Right ventricle myocardium inferior (tissue), 1 donor: Measurements from ENCODE around the gene MACF1. TPM values are rescaled to one million over a fixed set of nuclear protein-coding genes. Genes with fewer than 3 reads are reported as not detected.
A peak's percentile ranks its signal among the peaks of the same experiment; 100 is the strongest.

Experiments
- ATAC-seq: fragments of 200-7000 bp; cut with Tn5 transposase; one replicate; pipeline ENCODE4 v1.9.1; 2020; ENCODE audit warnings: mild to moderate bottlenecking, moderate library complexity
- DNase-seq: peaks from one replicate; pipeline ENCODE4 v3.0.0; 2021; ENCODE audit errors: missing footprints
- intact Hi-C: fragments of 100-400 bp; cut with DNase I; formaldehyde crosslinking; loops from one replicate; pipeline ENCODE4 v1.11.0; 2022
- total RNA-seq: library from RNA; stranded (reverse); fragmentation: NEBNext Ultra II Directional; extraction: Animal tissue kit (Norgen Biotek cat#: 25700); gene quantifications from one replicate; pipeline ENCODE4 v1.2.1, GENCODE V29; 2021
- donor health status: DM: no; HTN: yes; CAD: no; lungs with severe emphysema.

Gene MACF1
- total RNA-seq, 1 donor from 2014 or later, result 217 TPM

DNA sequence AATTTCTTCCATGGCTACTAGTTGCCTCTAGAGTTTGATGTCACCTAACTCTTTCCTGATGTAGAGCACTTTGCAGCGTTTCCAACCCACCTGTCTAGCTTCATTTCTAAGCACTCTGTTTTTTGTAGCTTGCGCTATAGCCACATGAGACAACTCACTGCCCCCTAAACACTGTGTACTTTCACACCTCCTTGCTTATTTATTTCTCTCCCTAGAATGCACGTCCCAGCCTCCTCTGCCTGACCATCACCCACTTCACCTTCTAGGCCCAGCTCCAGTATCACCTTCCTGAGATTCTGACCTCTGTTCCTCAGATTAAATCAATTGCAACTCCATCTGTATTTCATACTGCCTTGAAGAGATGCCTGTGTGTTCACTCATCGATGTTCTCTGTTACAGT lies 32.5 kb downstream of the MACF1 start:
- no peak for DNase-seq
- ATAC-seq, result no peak
- intact Hi-C loops, result no loop called here

DNA sequence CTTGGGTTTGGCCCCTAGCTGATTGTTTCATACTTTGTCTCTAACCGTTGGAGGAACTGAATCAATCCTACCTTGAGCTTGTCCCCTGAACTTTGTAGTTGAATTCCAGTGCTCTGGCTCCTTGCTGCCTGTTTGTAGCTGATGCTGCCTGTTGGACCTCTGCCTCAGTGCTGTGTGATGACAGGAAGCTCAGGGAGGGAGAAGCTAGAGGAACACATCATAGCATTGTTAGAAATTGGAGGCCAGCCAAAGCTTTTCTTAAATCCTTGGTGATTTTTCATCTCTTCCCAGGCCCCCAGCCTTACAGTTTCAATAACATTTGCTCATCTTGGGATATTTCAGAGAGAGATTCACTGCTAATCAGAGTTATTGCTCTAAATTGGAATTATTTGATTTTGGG lies 34.0 kb downstream of the MACF1 start:
- intact Hi-C loops, result no loop called here
- DNase-seq, result no peak
- ATAC-seq, result peak; percentile 60

DNA sequence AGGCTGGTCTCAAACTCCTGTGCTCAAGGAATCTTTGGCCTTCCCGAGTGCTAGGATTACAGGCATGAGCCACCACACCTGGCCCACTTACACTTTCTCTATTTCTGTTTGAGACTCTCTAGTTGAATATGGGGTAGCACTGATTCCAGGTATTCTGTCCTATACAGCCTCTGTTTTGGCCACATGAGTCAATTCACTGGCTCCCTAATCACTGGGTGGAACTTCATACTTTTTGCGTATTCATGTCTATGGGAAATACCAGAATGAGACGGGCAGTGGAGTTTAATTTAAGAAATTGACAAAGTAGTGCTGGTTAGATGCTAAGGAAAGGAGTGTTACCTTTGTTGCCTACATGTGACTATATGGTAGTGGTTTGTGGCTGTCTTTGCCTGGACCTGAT lies 35.5 kb downstream of the MACF1 start:
- DNase-seq (no peak), ATAC-seq (no peak)
- intact Hi-C loops, result no loop called here

DNA sequence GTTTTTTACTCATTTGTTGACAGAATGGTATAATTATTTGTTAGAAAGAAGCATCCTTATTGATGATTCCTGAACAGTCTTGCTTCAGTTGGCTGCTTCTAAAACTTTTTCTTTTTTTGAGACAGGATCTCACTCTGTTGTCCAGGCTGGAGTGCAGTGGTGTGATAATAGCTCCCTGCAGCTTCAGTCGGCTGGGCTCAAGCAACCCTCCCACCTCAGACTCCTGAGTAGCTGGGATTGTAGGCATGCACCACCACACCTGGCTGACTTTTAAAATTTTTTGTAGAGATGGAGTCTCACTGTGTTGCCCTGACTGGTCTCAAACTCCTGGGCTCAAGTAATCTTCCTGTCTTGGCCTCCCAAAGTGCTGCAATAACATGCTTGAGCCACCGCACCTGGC lies 38.8 kb downstream of the MACF1 start:
- DNase-seq, result no peak
- ATAC-seq, result no peak
- intact Hi-C loops, result no loop called here

DNA sequence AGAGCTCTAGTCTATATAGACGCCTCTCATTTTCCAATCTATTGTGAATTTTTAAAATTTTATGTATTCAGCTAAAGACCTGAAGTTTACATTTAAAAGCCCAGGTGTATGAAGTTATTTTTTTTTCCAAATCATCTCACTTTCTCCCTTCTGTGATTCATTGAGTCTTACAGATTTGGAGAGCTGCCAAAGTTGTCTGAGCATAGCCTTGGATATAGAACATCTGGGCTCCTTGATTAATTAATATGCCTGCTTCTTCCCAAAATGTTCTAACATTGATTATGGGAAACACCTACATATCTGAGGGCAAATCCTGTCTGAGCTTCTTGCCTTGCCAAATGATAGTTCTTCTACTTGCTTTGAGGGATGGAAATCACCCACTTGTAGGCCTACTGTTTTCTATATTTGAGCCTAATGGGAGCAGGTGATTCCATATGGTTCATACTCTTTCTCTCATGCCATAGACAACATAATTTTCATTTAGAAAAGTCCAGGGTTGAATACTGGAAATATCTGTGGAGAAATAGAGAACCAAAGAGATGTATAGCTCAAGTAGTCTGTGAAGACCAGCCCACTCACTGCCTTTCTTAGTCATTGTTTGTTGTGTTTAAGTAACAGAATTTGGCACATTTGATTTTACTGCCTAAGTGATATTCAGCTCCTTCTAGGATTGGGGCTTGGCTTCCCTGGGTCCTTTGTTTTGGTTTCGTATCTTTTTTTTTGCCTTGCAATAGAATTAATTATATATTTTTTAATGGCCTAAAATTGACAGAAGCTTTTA lies 46.2 kb downstream of the MACF1 start:
- DNase-seq (no peak), ATAC-seq (no peak)
- intact Hi-C loops, result no loop called here

DNA sequence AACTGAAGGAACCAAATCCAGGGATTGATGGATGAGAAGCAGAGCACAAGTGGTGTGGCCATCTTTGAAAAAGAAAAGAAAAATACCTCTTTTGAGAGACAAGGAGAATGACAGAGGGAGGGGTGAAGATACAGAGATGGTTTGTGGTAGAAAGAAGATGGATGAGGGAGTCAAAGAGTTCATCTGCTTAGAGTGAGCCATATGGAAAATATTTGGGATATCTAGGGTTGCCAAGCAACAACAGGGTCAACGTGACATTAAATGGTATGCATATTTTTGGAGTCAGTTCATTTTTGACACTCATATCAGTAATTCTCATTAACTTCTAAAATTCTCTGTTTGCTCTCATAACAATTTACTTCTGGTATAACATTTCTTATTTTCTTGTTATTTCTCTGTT lies 50.7 kb downstream of the MACF1 start:
- DNase-seq (no peak), ATAC-seq (no peak)
- intact Hi-C loops, result no loop called here

DNA sequence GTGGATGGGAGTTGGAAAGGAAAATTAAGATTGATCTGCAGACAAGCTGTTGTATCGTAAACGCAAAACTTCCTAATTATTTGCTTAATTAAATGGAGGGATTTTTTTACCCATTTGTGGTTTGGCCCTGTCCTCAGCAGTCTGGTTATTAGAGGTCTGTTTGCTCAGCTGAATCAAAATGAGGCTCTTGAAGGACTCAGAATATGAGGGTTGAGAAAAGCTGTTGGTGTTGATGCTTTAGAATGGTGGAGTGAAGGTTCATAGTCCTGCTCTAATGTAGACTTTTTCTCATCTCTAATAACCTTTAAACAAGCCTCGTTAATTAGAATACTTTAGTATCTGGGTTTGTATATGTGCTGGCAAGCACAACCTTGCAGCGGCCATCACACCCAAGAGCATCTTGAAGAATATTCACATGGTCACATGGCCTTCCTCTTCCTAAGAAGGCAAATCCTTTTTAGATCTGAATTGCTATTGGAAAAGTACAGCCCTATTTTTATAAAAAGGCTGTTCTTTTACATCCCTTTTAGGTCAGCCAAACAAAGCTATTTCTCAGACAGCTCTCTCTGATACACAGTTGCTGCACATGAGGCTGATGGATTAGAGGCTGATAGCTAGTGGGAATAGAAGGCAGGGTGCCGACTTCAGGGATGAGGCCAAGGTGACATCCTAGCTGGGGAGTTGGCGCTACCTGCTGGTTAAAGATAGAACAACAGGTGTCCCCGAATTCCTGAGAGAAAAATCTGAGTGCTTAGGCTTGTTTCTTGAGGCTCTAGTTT lies 53.8 kb downstream of the MACF1 start:
- DNase-seq (no peak), ATAC-seq (peak; percentile 79)
- intact Hi-C loops, result loop anchor here (1.0 kb wide), 1 partner anchor 66 kb away; no protein-coding TSS in a partner anchor

DNA sequence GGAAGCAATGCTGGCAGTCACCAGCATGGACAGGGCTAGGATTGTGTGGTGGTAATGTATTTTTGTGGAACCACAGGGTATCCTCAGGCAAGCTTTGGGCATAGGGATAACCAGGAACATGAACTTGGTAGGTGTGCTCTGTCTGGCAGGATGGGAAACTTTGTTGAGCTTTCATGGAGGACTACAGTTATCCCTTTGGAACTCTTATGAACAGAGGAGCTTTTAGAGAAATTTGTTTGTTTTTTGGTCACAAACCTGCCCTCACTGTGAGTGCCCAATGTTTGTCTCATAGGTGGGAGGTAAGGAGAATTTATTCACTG lies 54.4 kb downstream of the MACF1 start:
- intact Hi-C loops, result loop anchor here (1.0 kb wide), 1 partner anchor 67 kb away; no protein-coding TSS in a partner anchor
- DNase-seq (no peak), ATAC-seq (no peak)

DNA sequence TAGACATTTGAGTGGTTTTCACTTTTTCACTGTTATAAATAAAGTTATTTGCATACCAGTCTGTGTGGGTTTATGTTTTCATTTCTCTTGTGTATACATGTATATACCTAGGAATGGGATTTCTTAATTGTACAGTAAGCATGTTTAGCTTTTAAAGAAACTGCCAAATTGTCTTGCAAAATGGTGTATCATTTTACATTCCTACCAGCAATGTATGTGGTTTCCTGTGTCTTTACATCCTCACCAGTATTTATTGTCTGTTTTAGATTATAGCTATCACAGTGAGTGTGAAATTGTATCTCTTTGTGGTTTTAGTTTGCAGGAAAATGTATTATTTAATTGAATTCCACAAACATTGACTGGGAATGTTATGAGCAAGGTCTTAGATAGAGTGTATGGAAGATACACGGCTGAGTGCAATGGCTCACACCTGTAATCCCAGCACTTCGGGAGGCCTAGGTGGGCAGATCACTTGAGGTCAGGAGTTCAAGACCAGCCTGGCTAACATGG lies 57.3 kb downstream of the MACF1 start:
- ATAC-seq (no peak), DNase-seq (no peak)
- intact Hi-C loops, result no loop called here

DNA sequence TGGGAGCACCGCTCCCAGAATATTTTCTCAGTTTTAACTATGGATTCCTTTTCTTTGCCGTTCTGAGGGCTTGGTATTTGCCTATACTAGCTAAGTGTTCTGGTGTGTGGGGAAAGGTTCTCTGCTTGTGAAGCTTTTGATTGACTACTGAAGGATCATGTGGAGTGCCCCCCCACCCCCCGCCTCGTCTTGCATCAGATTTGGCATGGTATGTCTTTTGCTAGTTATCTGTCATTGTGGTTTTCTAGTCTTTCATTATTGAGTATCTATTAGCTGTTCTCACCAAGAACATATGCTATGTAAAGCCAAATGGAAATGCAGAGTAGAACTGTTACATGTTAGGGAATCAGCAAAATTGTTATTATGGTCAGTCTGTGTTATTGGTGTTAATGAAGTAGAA lies 58.3 kb downstream of the MACF1 start:
- ATAC-seq (no peak), DNase-seq (no peak)
- intact Hi-C loops, result no loop called here

DNA sequence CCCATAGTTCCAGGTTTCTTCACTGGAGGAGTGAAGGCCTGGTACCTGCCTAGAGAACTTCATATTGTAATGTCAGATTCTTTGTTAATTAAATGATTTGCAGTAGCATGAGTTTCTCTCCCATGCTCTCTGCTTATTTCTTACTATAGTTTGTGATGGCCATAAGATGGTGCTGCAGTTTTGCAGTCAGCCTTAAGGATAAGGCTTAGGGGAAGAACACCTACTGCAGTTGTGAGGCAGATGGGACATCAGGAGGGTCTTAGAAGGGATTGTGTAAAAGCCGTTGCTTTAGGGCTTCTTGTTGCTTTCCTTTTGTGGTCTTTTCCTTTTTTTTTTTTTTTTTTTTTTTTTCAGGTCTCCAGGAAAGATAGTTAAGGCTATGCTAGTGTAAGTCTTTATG lies 61.8 kb downstream of the MACF1 start:
- ATAC-seq (no peak), DNase-seq (no peak)
- intact Hi-C loops, result no loop called here

DNA sequence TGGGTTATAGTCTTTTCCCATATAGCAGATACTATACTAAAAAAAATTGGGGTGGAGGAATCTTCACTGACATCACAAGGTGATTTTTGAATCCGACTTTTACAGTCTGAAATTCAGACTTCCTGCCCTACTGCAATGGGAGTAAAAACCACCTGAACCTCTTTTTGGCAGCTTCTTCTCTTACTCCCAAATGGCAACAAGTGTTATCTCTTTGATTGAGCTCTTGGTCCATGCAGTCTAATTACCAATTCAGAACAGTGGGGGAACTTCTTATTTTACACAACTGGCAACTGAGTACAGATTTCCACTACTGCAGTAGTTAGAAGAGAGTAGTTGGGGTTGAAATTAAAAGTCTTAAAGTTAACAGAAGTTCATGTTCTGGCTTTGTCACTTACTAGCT lies 62.3 kb downstream of the MACF1 start:
- DNase-seq (no peak), ATAC-seq (no peak)
- intact Hi-C loops, result no loop called here

DNA sequence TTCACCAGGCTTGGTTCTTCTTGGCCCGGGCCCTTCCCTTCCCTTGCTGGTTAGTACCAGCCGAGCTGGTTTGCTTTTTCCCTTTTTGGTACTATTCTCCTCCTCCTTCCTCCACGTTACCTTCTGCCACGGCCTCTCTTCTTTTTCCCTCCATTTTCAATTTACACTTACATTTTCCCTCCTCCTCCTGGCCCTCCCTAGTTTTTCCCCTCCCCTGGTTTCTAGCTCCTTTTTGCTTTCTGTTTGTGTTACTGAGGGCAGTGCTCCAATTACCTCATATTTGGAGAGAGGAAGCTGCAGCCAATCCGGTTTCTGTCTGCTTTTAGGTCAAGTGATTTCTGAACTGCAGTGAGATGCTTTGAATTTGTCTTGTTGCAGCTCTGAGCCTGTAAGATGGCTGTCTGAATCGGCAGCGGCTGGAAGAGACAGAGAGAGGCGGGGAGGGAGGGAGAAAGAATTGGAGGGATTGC lies 63.7 kb downstream of the MACF1 start:
- DNase-seq (peak; percentile 46), ATAC-seq (peak; percentile 57)
- intact Hi-C loops, result no loop called here

DNA sequence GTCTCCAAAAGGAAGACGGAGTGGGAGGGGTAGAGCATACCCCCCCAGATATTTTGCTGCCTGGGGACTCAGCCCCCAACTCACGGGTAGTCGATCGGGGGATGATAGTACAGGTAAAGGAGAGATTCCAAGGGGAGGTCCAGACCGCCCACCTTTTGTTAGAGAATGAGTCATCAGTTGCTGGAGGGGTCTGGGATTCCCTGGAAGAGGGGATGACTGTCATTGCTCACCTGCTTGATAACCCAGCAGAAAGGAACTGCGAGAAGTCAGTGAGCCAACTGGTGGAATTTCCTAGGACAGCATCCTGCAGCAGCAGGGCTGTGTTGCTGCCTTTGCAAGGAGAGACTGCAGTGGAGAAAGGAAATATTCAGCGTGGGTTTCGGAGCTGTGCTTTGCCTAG lies 64.4 kb downstream of the MACF1 start:
- no peak for ATAC-seq
- DNase-seq, result no peak
- intact Hi-C loops, result no loop called here

DNA sequence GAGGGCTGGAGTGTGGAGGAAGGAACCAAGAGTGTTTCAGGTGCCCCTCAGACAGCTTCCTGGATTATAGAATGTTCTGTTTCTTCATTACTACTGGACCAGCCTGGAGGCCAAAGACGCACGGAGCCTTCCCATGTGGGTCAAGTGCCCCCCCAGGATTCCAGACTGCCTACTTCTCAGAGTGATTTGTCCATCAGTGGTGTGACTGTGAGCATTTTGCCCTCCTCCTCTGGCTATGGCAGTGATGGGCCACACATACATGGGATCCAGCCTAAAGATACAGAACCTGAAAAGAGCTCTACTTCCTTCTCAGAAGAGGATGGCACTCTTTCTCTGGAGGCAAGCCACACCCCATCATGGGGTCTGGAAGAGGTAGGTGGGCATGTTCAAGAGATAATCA lies 64.9 kb downstream of the MACF1 start:
- intact Hi-C loops, result no loop called here
- DNase-seq, result no peak
- no peak for ATAC-seq

DNA sequence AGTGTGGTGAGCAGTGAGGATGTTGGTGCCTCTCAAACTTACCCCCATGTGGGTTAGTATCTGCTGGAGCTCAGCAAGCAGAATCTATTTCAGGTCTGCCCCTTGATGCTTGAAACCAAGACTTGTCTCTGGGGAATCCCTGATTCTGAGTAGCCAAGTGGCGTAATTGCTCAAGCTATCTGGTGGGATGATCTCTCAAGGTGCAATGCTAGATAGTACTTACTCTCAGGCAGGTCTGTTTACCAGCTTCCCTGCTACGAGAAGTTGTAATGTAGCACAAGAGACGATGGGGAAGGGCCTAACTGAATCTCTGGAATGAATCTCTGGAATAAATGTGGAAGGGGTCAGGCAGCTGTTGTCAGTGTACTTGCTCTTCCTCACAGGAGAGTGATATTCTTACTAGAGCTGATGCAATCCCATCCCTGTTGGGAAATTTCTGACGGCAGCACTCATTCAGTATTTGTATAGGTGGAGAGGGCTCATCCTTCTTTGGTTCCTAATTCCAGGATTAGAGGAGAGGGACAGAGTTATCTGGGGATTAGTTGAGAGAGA lies 65.4 kb downstream of the MACF1 start:
- ATAC-seq (peak; percentile 18), DNase-seq (no peak)
- intact Hi-C loops, result no loop called here

DNA sequence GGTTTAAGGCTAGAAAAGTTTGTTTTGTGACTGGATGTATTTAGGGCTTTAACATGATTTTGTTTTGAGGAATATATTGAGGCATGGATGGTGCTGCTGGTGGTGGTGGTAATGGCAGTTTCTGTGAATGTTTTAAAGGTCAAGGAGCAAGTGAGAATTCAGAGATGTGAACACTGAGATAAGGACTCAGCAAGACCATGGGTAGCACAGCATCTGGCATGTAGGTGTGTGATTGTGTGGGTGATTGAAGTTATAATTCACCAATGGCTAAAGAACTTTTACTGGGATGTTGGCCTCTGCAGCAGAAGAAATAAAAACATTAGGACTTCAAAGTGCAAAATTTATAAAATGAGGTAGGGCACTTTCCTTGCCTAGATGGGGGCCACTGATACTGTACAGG lies 65.9 kb downstream of the MACF1 start:
- intact Hi-C loops, result no loop called here

DNA sequence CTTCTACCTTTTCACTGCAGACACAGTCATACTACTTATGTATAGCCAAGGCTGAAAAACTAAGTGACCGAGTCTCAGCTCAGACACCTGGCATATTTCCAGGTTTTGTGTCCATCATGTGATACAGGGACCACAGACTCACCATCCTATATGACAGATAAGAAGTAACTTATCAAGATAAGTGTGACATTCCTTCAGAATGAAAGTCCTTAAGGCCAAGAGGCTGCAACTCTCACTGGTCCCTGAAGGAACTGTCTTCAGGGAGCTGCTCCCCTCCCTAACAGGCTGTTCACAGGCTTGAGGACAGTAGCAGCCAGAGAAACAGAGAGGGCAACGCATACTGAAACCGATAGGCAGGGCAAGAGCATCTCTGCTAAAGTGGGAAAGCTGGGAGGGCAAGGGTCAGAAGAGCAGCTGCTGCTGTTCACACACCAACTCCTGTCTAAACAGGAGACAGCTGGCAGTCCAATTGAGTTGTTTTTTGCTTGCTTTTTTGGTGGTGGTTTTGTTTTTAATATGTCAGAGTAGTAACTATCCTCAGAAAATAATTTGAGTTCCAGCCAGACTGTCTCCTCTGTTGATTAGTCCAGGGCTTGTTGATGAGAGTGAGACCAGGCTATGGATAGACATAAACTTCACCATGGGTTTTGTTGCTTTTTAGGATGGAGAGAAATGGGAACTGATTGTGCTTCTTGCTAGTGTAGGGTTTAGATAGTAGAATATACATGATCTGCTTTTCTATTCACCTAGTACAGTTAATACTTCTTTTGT lies 67.7 kb downstream of the MACF1 start:
- intact Hi-C loops, result no loop called here
- ATAC-seq (peak; percentile 37), DNase-seq (no peak)

More for the DNA sequence above, 65.9 kb downstream of the MACF1 start:
- ATAC-seq (no peak), DNase-seq (no peak)

DNA sequence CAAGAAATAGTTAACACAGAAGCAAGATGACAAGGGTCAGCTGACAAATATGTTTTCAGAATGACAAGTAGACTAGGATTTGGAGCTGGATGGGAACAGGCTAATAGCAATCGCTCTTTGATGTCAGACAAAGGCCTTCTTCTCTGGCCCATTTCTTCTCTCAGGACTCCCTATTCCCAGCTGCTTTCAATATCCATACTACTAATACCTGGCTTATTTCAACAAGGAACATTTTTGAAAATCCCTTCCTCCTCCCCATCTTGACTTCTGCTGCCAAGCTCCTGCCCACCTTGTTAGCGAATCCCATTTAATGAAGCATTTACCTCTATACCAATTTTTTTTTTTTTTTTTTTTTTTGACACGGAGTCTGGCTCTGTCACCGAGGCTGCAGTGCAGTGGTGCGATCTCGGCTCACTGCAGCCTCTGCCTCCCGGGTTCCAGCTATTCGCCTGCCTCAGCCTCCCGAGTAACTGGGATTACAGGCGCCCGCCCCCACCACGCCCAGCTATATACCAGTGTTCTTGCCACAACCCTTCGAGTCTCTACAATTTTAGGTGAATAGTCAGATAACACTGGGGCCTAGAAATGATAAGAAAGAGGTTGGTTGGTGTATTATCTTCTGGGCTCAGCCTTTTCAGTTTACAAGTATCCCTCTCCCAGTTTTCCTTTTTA lies 68.4 kb downstream of the MACF1 start:
- ATAC-seq (no peak), DNase-seq (no peak)
- intact Hi-C loops, result no loop called here
